Astrocyte (in vitro differentiated cells and primary cell): ENCODE results near the gene TMEM270. TPM values are rescaled to one million over a fixed set of nuclear protein-coding genes. Genes with fewer than 3 reads are reported as not detected.
A peak's percentile ranks its signal among the peaks of the same experiment; 100 is the strongest.

Experiments
- DNase-seq: peaks from one replicate; pipeline ENCODE4 v3.0.0-alpha.2; 2010; ENCODE audit warnings: low read depth
- FAIRE-seq: peaks from 2 replicates; lab custom pipeline; 2011; peaks lifted over from hg19 to GRCh38; lab: Jason Lieb, UNC
- H2AFZ ChIP-seq: 2 replicates; pipeline ENCODE4 v1.6.0; 2012; ENCODE audit warnings: low read depth, low read length, inconsistent platforms
- H3K27ac ChIP-seq: 2 replicates; pipeline ENCODE4 v1.5.1; 2011; ENCODE audit warnings: low read depth, low read length, inconsistent platforms
- H3K27me3 ChIP-seq: 2 replicates; pipeline ENCODE4 v1.6.0; 2011; ENCODE audit warnings: low read length, inconsistent platforms; ENCODE audit not compliant: insufficient read depth
- H3K36me3 ChIP-seq: 2 replicates; pipeline ENCODE4 v1.5.1; 2011; ENCODE audit warnings: low read length, inconsistent platforms; ENCODE audit not compliant: insufficient read depth
- H3K4me1 ChIP-seq: 2 replicates; pipeline ENCODE4 v1.5.1; 2011; ENCODE audit warnings: low read length, inconsistent platforms; ENCODE audit not compliant: insufficient read depth
- H3K4me2 ChIP-seq: 2 replicates; pipeline ENCODE4 v1.6.0; 2012; ENCODE audit warnings: low read length, inconsistent platforms
- H3K4me3 ChIP-seq: 2 replicates; pipeline ENCODE4 v1.5.1; 2011; ENCODE audit warnings: low read depth, mild to moderate bottlenecking, low read length, inconsistent platforms; ENCODE audit not compliant: insufficient read depth
- H3K79me2 ChIP-seq: 2 replicates; pipeline ENCODE4 v1.6.0; 2012; ENCODE audit warnings: mild to moderate bottlenecking, low read length, inconsistent platforms; ENCODE audit not compliant: insufficient read depth
- H3K9ac ChIP-seq: 2 replicates; pipeline ENCODE4 v1.6.0; 2012; ENCODE audit warnings: mild to moderate bottlenecking, low read length, inconsistent platforms
- H3K9me3 ChIP-seq: 2 replicates; pipeline ENCODE4 v1.5.1; 2012; ENCODE audit warnings: low read depth, mild to moderate bottlenecking, low read length, inconsistent platforms; ENCODE audit not compliant: insufficient read depth
- H4K20me1 ChIP-seq: 2 replicates; pipeline ENCODE4 v1.6.0; 2012; ENCODE audit warnings: low read length, inconsistent platforms; ENCODE audit not compliant: insufficient read depth
- H3K27ac Mint-ChIP-seq: one replicate; pipeline ENCODE4 v1.8.0; 2021; ENCODE audit warnings: mild to moderate bottlenecking, mixed read lengths; ENCODE audit not compliant: unreplicated experiment
- H3K27me3 Mint-ChIP-seq: one replicate; pipeline ENCODE4 v1.8.0; 2021; ENCODE audit warnings: low read depth, mixed read lengths; ENCODE audit not compliant: unreplicated experiment
- H3K36me3 Mint-ChIP-seq: one replicate; pipeline ENCODE4 v1.8.0; 2021; ENCODE audit warnings: low read depth, mixed read lengths; ENCODE audit not compliant: unreplicated experiment
- H3K4me1 Mint-ChIP-seq: one replicate; pipeline ENCODE4 v1.8.0; 2021; ENCODE audit warnings: low read depth, mixed read lengths; ENCODE audit not compliant: unreplicated experiment
- H3K4me3 Mint-ChIP-seq: one replicate; pipeline ENCODE4 v1.8.0; 2021; ENCODE audit warnings: mild to moderate bottlenecking, moderate library complexity, mixed read lengths; ENCODE audit not compliant: unreplicated experiment
- H3K9me3 Mint-ChIP-seq: one replicate; pipeline ENCODE4 v1.8.0; 2021; ENCODE audit warnings: mild to moderate bottlenecking, mixed read lengths; ENCODE audit not compliant: unreplicated experiment
- EZH2 ChIP-seq: IDR thresholded peaks from 2 replicates; pipeline ENCODE4 v1.6.1; 2012; ENCODE audit warnings: mild to moderate bottlenecking, low read length, inconsistent platforms; ENCODE audit not compliant: insufficient read depth
- total RNA-seq: library from RNA; stranded (reverse); gene quantifications from 2 replicates; pipeline ENCODE4 v1.2.1, GENCODE V29; 2021
- TF ChIP-seq, protein P1 (sequence below): IDR thresholded peaks from 2 replicates; pipeline ENCODE4 v1.5.1; 2011; ENCODE audit warnings: low read depth, mild to moderate bottlenecking, inconsistent platforms, low read length, moderate library complexity; ENCODE audit not compliant: insufficient read depth

Gene TMEM270
- total RNA-seq, 1 donor from 2014 or later = not detected

DNA sequence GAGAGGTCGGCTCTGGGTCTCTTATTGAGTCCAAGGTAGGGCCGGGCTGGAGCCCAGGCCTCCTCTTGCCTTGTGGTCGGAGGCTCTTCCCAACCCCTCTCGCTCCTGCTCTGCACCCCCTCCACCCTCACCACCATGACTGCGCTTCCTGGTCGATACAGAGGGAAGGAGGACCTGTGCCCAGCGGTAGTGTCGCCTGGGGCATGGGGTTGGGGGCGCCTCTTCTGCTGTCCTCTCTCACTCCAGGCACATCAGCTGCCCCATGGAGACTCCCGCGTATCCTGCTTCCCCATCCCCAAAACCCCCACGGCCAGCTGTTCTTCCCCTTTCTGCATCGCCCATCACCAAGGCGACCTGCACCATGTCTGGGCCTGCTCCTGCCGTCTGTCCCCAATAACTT lies 44.4 kb downstream of the TMEM270 start:
- FAIRE-seq (no peak), DNase-seq (no peak)
- peaks cover 11% of the 10 kb centered on the region for H3K4me1 ChIP-seq
- H3K27ac ChIP-seq = no peak overlapping the region
- no peak overlapping the region for H2AFZ ChIP-seq
- Mint-ChIP-seq H3K4me3 (no peak overlapping the region), H3K36me3 (no peaks in the 10 kb centered on the region), H3K4me1 (peaks cover 2% of the 10 kb centered on the region), H3K27ac (peak overlapping the region; percentile 58), H3K27me3 (peaks cover 28% of the 10 kb centered on the region), H3K9me3 (no peaks in the 10 kb centered on the region)
- H3K9ac ChIP-seq = no peak overlapping the region
- H3K79me2 ChIP-seq = no peaks in the 10 kb centered on the region
- no peaks in the 10 kb centered on the region for H4K20me1 ChIP-seq
- H3K36me3 ChIP-seq = no peaks in the 10 kb centered on the region
- H3K9me3 ChIP-seq = no peaks in the 10 kb centered on the region
- TF ChIP-seq EZH2 = no peak
- TF ChIP-seq, protein P1, sequence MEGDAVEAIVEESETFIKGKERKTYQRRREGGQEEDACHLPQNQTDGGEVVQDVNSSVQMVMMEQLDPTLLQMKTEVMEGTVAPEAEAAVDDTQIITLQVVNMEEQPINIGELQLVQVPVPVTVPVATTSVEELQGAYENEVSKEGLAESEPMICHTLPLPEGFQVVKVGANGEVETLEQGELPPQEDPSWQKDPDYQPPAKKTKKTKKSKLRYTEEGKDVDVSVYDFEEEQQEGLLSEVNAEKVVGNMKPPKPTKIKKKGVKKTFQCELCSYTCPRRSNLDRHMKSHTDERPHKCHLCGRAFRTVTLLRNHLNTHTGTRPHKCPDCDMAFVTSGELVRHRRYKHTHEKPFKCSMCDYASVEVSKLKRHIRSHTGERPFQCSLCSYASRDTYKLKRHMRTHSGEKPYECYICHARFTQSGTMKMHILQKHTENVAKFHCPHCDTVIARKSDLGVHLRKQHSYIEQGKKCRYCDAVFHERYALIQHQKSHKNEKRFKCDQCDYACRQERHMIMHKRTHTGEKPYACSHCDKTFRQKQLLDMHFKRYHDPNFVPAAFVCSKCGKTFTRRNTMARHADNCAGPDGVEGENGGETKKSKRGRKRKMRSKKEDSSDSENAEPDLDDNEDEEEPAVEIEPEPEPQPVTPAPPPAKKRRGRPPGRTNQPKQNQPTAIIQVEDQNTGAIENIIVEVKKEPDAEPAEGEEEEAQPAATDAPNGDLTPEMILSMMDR = no peak
- no peaks in the 10 kb centered on the region for H3K27me3 ChIP-seq
- H3K4me3 ChIP-seq = no peak overlapping the region
- H3K4me2 ChIP-seq = no peak overlapping the region

- Histone ChIP-seq H3K9ac (no peak overlapping the region), H2AFZ (no peak overlapping the region), H3K36me3 (no peaks in the 10 kb centered on the region), H3K27me3 (no peaks in the 10 kb centered on the region), H3K27ac (no peak overlapping the region), H3K4me3 (no peak overlapping the region), H3K4me2 (no peak overlapping the region), H3K9me3 (no peaks in the 10 kb centered on the region), H4K20me1 (no peaks in the 10 kb centered on the region), H3K79me2 (no peaks in the 10 kb centered on the region), H3K4me1 (peaks cover 7% of the 10 kb centered on the region)
- DNase-seq (no peak), FAIRE-seq (no peak)
- no peaks in the 10 kb centered on the region for H3K9me3 Mint-ChIP-seq
- peaks cover 34% of the 10 kb centered on the region for H3K27me3 Mint-ChIP-seq
- H3K36me3 Mint-ChIP-seq = no peaks in the 10 kb centered on the region
- peaks cover 2% of the 10 kb centered on the region for H3K4me1 Mint-ChIP-seq
- no peak overlapping the region for H3K4me3 Mint-ChIP-seq
- TF ChIP-seq, protein P1 = no peak
- TF ChIP-seq EZH2 = no peak
- H3K27ac Mint-ChIP-seq = no peak overlapping the region
Measured at GRCh38 chr7:73906874-73907273, 45.9 kb downstream of the TMEM270 start.

DNA sequence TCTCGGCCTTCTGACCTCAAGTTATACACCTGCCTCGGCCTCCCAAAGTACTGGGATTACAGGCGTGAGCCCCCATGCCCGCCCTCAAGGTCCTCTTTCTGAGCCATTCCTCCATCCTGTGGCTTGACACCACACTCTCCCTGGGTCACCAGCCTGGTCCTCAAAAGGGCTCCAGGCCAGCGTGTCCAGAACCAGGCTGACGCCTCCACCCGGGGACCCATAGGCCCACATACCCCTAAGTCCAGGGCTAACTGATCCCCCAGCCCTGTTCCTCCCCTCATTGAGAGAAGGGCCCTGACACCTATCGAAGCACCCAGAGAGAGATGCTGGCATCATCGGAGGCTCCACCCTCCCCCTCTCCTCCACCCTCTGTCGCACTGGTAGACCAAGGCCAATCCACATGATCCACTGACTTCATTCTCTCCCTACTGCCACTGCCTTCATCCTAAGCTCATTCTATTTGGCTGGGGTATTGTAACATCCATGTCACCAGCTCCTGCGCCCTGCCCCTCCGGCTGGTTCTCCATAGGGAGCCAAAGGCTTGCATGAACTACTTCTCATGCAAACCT lies 46.7 kb downstream of the TMEM270 start:
- H3K4me1 ChIP-seq = peaks cover 7% of the 10 kb centered on the region
- H3K4me3 Mint-ChIP-seq = no peak overlapping the region
- FAIRE-seq (no peak), DNase-seq (no peak)
- no peak overlapping the region for H3K4me2 ChIP-seq
- no peaks in the 10 kb centered on the region for H3K36me3 Mint-ChIP-seq
- H3K27me3 ChIP-seq = no peaks in the 10 kb centered on the region
- H3K9me3 ChIP-seq = no peaks in the 10 kb centered on the region
- no peak overlapping the region for H3K27ac Mint-ChIP-seq
- H3K36me3 ChIP-seq = no peaks in the 10 kb centered on the region
- H3K27ac ChIP-seq = no peak overlapping the region
- H2AFZ ChIP-seq = no peak overlapping the region
- H4K20me1 ChIP-seq = no peaks in the 10 kb centered on the region
- peaks cover 2% of the 10 kb centered on the region for H3K4me1 Mint-ChIP-seq
- no peak overlapping the region for H3K4me3 ChIP-seq
- H3K9me3 Mint-ChIP-seq = no peaks in the 10 kb centered on the region
- H3K27me3 Mint-ChIP-seq = peaks cover 34% of the 10 kb centered on the region
- no peaks in the 10 kb centered on the region for H3K79me2 ChIP-seq
- no peak overlapping the region for H3K9ac ChIP-seq
- TF ChIP-seq EZH2 = no peak
- TF ChIP-seq, protein P1 = no peak
